A549 (cell line): ENCODE measurements around the gene STAB2.

Experiments
- EHMT2 ChIP-seq: fragments of 200-600 bp; sonication (generic); IDR thresholded peaks from 2 replicates; pipeline ENCODE4 v1.6.1; 2016; ENCODE audit warnings: antibody characterized with exemption, low read depth, mild to moderate bottlenecking, moderate library complexity
- FOXS1 ChIP-seq: fragments of 250-450 bp; sonication (Bioruptor Pico); IDR thresholded peaks from 2 replicates; pipeline ENCODE4 v1.5.0; 2020; ENCODE audit warnings: mild to moderate bottlenecking, moderate library complexity
- HOXB13 ChIP-seq: fragments of 250-450 bp; sonication (Bioruptor Pico); IDR thresholded peaks from 2 replicates; pipeline ENCODE4 v1.5.0; 2020; ENCODE audit warnings: low read depth, mild to moderate bottlenecking, moderate library complexity
- JUNB ChIP-seq: fragments of >200 bp; sonication (Bioruptor Twin); formaldehyde crosslinking; IDR thresholded peaks from 2 replicates; pipeline ENCODE4 v1.6.1; 2016
- NR3C1 ChIP-seq: fragments of >200 bp; sonication (Bioruptor Twin); formaldehyde crosslinking; IDR thresholded peaks from 3 replicates; pipeline ENCODE4 v1.6.1; 2017
- SMC3 ChIP-seq: fragments of >200 bp; sonication (Bioruptor Twin); formaldehyde crosslinking; IDR thresholded peaks from 3 replicates; pipeline ENCODE4 v1.6.1; 2018; ENCODE audit warnings: inconsistent platforms
- ZFP36 ChIP-seq: fragments of 450-650 bp; IDR thresholded peaks from 2 replicates; pipeline ENCODE4 v1.6.1; 2014; ENCODE audit warnings: borderline replicate concordance; ENCODE audit not compliant: partially characterized antibody
- TF ChIP-seq, protein P1 (sequence below): fragments of >200 bp; sonication (Bioruptor Twin); formaldehyde crosslinking; IDR thresholded peaks from 3 replicates; pipeline ENCODE4 v1.5.1; 2016

DNA sequence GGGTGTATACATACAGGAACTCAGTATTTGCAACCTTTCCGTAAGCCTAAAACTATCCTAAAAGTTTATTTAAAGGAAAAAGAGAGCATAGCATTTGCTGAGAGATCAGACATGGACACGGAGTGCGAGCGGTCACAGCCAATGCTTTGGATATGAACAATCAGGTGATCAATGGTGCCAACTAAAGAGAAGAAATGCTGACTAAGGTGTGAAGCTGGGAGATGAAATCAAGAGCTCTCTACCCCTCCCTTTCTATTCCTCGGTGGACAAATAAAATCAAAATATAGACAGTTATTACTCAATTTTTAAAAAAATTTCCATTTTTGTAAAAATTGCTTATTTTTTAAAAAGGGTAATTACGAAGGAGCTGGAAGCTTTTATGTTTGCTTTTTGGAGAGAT is 224.7 kb downstream of the STAB2 start:
- TF ChIP-seq SMC3: no peak
- TF ChIP-seq, protein P1, sequence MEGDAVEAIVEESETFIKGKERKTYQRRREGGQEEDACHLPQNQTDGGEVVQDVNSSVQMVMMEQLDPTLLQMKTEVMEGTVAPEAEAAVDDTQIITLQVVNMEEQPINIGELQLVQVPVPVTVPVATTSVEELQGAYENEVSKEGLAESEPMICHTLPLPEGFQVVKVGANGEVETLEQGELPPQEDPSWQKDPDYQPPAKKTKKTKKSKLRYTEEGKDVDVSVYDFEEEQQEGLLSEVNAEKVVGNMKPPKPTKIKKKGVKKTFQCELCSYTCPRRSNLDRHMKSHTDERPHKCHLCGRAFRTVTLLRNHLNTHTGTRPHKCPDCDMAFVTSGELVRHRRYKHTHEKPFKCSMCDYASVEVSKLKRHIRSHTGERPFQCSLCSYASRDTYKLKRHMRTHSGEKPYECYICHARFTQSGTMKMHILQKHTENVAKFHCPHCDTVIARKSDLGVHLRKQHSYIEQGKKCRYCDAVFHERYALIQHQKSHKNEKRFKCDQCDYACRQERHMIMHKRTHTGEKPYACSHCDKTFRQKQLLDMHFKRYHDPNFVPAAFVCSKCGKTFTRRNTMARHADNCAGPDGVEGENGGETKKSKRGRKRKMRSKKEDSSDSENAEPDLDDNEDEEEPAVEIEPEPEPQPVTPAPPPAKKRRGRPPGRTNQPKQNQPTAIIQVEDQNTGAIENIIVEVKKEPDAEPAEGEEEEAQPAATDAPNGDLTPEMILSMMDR: no peak
- TF ChIP-seq JUNB: no peak
- no peak for TF ChIP-seq HOXB13 (CRISPR knock-in tag)
- TF ChIP-seq FOXS1 (CRISPR knock-in tag): no peak
- TF ChIP-seq EHMT2: no peak
- TF ChIP-seq ZFP36: no peak
- TF ChIP-seq NR3C1: no peak
